HEK293 (cell line): ENCODE data around the gene C4orf54.

Experiments
- CTCF ChIP-seq: fragments of 450-650 bp; formaldehyde crosslinking; IDR thresholded peaks from 2 replicates; pipeline ENCODE4 v1.5.1; 2016; ENCODE audit warnings: missing biosample characterization, missing genetic modification characterization
- HOXA7 ChIP-seq: sonication (generic); formaldehyde crosslinking; IDR thresholded peaks from 2 replicates; pipeline ENCODE4 v1.8.1; 2022; ENCODE audit warnings: missing genetic modification reagents, borderline replicate concordance
- HOXC10 ChIP-seq: sonication (generic); formaldehyde crosslinking; IDR thresholded peaks from 2 replicates; pipeline ENCODE4 v1.8.1; 2023; ENCODE audit warnings: mild to moderate bottlenecking, missing genetic modification reagents
- PRDM1 ChIP-seq: fragments of 450-650 bp; formaldehyde crosslinking; IDR thresholded peaks from 2 replicates; pipeline ENCODE4; 2016; ENCODE audit warnings: missing biosample characterization, missing genetic modification characterization
- ZNF133 ChIP-seq: fragments of 450-650 bp; formaldehyde crosslinking; IDR thresholded peaks from 2 replicates; pipeline ENCODE4 v1.5.1; 2016; ENCODE audit warnings: missing biosample characterization, missing genetic modification characterization
- ZNF239 ChIP-seq: fragments of 450-650 bp; formaldehyde crosslinking; IDR thresholded peaks from 2 replicates; pipeline ENCODE4 v1.5.1; 2016; ENCODE audit warnings: missing biosample characterization, missing genetic modification characterization
- ZNF521 ChIP-seq: fragments of 450-650 bp; formaldehyde crosslinking; IDR thresholded peaks from 2 replicates; pipeline ENCODE4 v1.5.1; 2017; ENCODE audit warnings: missing biosample characterization, mild to moderate bottlenecking, missing genetic modification characterization
- ZNF561 ChIP-seq: fragments of 450-650 bp; IDR thresholded peaks from 2 replicates; pipeline ENCODE4 v1.5.1; 2018; ENCODE audit warnings: missing biosample characterization, missing genetic modification characterization, borderline replicate concordance
- ZNF639 ChIP-seq: fragments of 450-650 bp; formaldehyde crosslinking; IDR thresholded peaks from 2 replicates; pipeline ENCODE4 v1.5.1; 2016; ENCODE audit warnings: missing biosample characterization, missing genetic modification characterization

- no peak for TF ChIP-seq CTCF (tag by site-specific recombination)
- TF ChIP-seq PRDM1: no peak
- no peak for TF ChIP-seq ZNF239 (tag by site-specific recombination)
- no peak for TF ChIP-seq ZNF639 (tag by site-specific recombination)
- no peak for TF ChIP-seq HOXA7 (CRISPR knock-in tag)
- TF ChIP-seq ZNF561 (tag by site-specific recombination): no peak
- no peak for TF ChIP-seq ZNF521
- TF ChIP-seq HOXC10 (CRISPR knock-in tag): no peak
- TF ChIP-seq ZNF133 (tag by site-specific recombination): no peak
Observed at GRCh38 chr4:99625369-99625768, 32.3 kb downstream of the C4orf54 start.
